Measurements from ENCODE around the gene WDR7. TPM values are rescaled to one million over a fixed set of nuclear protein-coding genes. Genes with fewer than 3 reads are reported as not detected.

WDR7 gene
- total and polyA plus RNA-seq, 2 experiments from 2014 or later: 7.0 to 14.8 TPM

- no peaks in the 10 kb centered on the region for H3K9me2 ChIP-seq (ENCODE audit: insufficient read depth)
- Mint-ChIP-seq H3K4me1 (peaks cover 10% of the 10 kb centered on the region; the same call in 2 of the 3 replicates), H3K27ac (no peak overlapping the region), H3K27me3 (ENCODE audit: insufficient read depth, low read depth, poor library complexity) (peaks cover 2% of the 10 kb centered on the region), H3K9me3 (no peaks in the 10 kb centered on the region), H3K4me3 (no peak overlapping the region), H3K36me3 (ENCODE audit: low read depth) (no peaks in the 10 kb centered on the region)
- no peaks in the 10 kb centered on the region for H3K79me2 ChIP-seq (replicated peaks; ENCODE audit: insufficient read depth)
- no peaks in the 10 kb centered on the region for H3F3A ChIP-seq (replicated peaks; ENCODE audit: low read depth)
- no peaks in the 10 kb centered on the region for H3K27me3 ChIP-seq (ENCODE audit: insufficient read depth)
- no peaks in the 10 kb centered on the region for H3K4me1 ChIP-seq (ENCODE audit: insufficient read depth)
- H3K4me3 ChIP-seq: no peak overlapping the region
- no peak overlapping the region for H2AFZ ChIP-seq
- H3K27ac ChIP-seq (ENCODE audit: low read depth): no peak overlapping the region
- DNase-seq (ENCODE audit: low spot score): peak; percentile 28
- H3K36me3 ChIP-seq (ENCODE audit: insufficient read depth): no peaks in the 10 kb centered on the region
- H3K4me2 ChIP-seq: no peak overlapping the region
- H4K20me1 ChIP-seq (replicated peaks; ENCODE audit: insufficient read depth): no peaks in the 10 kb centered on the region
- peak; percentile 49 for ATAC-seq
- TF ChIP-seq ZNF114 (CRISPR knock-in tag; IDR thresholded peaks at IDR 0.05) (no peak), REST (IDR thresholded peaks at IDR 0.05; ENCODE audit: unreplicated experiment) (no peak), STAT1 (IDR thresholded peaks at IDR 0.05; ENCODE audit: unreplicated experiment) (no peak), NANOG (IDR thresholded peaks at IDR 0.05; ENCODE audit: borderline replicate concordance) (no peak), ZNF462 (CRISPR knock-in tag; IDR thresholded peaks at IDR 0.05) (no peak), JUNB (IDR thresholded peaks at IDR 0.05; ENCODE audit: unreplicated experiment) (no peak)
Measured at GRCh38 chr18:56910967-56911366, 259.8 kb downstream of the WDR7 start.
